SHP77 treated with DMSO at 0.1 percent for 48 hours (cell line): ENCODE results near the gene HMGXB3.

ENCODE experiments used
- DNase-seq: peaks from one replicate; lab custom pipeline; 2025; lab: John Stamatoyannopoulos, UW

The HMGXB3 gene

GRCh38 chr5:150053713-150054392 lies 53.3 kb downstream of the HMGXB3 start:
- DNase-seq: no peak

GRCh38 chr5:150054569-150054968 lies 54.0 kb downstream of the HMGXB3 start:
- no peak for DNase-seq

DNA sequence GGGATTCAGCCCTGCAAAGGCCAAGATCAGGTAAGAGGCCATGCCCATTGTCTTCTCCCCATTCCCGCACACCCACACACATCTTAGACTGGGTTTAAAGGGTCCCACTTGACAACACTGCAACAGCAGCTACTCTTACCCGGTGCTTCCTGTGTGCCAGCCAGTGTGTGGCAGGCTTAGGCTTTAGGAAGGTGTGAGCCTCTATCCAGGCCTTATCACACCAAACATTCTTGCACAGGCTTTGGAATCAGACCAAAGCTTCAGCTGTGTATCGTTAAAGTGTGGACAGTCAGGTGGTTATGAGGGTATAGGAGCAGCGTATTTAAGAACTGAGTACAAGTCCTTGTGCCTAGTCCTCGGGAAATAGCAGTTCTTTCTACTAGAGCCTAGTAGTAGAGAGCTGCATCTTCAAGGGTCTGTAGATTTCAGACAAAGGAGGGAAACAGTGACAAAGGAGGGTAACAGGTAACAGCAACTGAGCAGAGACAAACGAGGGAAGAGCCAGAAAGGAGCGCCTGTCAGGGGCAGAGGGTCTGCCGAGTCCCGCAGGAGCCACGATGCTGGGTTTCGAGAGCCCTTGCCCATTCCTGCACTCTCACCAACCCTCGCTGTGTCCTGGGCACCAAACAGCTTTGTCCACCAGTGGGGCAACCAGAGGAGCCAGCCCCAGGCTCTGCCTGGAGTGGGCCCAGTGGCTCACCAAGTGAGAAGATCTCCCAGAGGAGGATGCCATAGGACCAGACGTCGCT lies 55.0 kb downstream of the HMGXB3 start:
- no peak for DNase-seq

DNA sequence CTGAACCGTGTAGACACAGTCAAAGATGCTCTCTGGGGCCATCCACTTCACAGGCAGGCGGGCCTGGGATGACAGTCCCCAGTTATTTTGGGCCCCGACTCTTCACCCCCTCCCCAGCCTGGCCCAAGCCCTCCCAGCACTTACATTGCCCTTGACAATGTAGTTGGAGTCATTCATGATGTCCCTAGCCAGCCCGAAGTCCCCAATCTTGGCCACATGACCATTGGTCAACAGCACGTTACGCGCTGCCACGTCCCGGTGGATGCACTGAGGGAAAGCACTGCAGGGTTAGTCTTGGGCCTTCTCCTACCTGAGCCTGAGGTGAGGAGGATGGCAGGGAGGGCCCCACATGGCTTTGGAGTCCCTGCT lies 55.5 kb downstream of the HMGXB3 start:
- DNase-seq: no peak

DNA sequence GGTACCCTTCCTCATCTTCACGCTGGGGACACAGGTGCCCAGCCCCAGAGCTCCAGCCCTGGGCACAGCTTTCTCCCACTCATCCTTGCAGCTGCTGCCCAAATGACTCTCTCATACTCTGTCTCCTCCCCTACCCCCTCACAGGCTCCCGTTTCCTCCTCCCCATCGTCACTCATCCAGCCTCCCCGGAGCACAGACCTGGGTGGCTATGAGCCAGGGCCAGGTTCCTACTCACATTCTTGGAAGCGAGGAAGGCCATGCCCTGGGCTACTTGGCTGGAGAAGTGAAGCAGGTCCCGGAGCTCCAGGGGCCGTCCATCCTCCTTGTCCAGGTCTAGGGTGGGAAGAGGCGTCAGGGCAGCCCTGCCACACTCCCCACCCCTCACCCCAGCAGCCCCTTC lies 56.5 kb downstream of the HMGXB3 start:
- no peak for DNase-seq

DNA sequence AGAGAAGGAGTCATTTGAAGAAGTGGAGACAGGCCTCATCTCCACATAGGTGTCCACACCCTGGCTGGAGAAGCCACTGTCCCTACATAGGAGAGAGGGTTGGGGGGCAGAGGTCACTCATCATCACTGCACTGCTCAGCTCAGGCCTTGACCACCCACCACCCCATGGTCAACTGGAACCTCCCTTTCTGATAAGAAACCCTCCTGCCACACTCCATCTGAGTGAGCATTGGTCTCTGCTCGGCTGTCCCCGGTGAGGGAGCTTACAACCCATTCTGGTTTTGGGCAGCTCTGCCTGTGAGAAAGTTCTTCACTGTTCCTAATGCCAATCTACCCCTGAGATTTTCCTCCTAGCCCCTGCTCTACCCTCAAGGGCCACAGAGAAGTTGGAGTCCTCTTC lies 57.0 kb downstream of the HMGXB3 start:
- DNase-seq: no peak

- no peak for DNase-seq
Measured at GRCh38 chr5:150057996-150058395, 57.5 kb downstream of the HMGXB3 start.

GRCh38 chr5:150058480-150059126 lies 58.1 kb downstream of the HMGXB3 start:
- no peak for DNase-seq

DNA sequence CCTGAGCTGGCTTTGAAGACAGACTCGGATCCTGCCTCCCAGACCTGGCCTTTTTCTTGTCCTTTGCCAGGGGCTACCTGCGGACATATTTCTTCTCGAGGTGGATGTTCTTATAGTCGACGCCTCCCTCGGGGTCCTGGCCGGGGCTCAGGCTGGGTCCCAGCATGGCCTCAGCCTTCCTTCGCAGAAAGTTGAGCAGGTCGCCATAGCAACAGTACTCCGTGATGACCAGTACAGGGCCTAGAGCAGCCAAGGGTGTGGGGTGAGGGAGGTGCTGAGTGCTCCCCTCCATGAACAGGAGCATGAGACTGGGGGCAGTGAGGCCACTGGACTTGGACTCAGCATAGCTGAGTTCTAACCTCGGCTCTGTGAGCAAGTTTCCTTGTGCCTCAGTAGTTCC lies 59.1 kb downstream of the HMGXB3 start:
- no peak for DNase-seq

- DNase-seq: no peak
Measured at GRCh38 chr5:150060471-150060870, 59.9 kb downstream of the HMGXB3 start.

GRCh38 chr5:150061538-150061995 lies 61.0 kb downstream of the HMGXB3 start:
- DNase-seq: no peak

DNA sequence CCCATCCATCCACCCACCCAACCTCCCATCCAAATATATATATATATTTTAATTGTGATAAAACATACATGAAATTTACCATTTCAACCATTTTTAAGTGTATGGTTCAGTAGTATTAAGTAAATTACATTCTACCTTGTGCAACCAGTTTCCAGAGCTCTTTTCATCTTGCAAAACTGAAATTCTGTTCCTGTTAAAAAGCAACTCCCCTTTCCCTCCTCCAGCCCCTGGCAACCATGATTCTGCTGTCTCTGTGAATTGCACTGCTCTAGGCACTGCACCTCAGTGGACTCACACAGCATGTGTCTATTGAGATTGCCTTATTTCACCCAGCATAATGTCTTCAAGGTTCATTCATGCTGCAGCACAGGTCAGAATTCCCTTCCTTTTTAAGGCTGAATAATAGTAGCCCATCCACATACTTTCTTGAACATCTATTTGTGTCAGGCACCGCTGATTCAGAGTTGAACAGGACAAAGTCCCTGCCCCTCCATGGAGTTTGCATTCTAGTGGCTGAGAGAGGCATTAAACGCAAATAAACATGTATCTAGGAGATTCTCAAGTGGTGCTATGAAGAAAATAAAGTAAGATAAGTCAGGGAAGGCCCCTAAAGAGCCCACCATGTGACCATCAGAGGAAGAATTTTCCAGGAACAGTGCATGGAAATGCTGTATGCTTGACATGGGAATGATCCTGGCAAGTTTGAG lies 61.8 kb downstream of the HMGXB3 start:
- DNase-seq: no peak

DNA sequence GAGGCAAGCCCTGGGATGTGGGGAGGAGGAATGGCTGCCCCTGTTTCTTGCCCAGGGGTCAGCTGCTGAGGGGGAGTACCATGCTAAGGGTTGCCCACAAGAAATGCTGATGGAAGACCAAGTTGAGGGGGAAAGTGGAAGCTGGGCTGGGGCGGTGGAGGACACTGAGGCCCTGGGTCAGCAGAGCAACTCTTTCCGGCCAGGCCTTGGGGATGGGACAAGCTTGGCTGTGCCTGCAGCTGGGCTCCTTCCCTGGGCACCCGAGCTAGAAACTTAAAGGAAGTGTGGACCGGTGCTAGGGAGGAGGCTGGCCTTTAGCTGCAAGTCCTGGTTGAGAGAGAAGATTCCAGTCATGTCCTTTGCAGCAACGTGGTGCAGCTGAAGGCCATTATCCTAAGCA lies 63.1 kb downstream of the HMGXB3 start:
- no peak for DNase-seq

DNA sequence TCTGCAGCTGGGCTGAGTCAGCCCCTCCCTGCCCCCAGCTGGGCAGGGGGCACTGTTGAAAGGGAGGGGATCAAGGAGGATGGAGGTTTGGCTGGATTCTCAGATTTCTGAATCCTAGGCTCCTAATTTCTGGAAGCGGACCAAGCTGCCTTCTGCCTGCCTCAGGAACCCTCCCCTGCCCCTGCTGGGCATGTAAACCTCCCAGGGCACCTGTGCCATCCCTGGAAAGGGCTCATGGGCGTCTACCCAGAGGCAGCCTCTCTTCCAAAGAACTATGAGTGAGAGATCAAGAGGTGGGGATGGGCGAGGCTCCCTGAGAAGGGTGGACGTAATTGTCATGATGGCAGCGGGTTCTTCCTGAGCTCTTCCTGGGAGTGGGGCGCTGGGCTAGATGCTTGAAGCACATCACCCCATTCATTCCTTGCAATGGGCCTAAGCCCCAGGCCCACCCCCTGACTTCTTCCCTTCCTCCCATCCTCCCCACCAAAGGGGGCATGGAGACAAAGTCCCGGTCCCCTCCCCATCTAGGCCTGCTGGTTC lies 64.2 kb downstream of the HMGXB3 start:
- no peak for DNase-seq

DNA sequence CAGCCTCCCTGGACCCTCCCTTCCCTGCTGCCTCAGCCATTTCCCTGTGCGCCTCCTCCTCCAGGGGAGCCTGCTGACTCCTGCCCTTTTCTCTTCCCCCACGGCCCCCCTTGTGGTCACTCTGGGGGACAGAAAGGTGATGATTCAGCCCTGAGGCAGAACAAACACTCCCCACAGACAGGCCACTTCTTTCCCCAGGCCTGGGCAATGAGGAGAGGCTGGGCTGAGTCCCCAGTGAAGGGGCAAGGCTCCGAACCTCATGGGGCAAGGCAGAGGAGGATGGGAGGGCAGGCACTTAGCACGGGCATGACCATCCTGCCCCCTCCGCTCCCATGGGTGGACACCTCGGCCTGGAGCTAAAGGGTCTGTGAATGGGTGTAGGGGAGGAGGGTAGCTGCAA lies 64.8 kb downstream of the HMGXB3 start:
- no peak for DNase-seq

- no peak for DNase-seq
Measured at GRCh38 chr5:150065886-150066285, 65.3 kb downstream of the HMGXB3 start.

GRCh38 chr5:150066436-150066835 lies 65.9 kb downstream of the HMGXB3 start:
- no peak for DNase-seq

GRCh38 chr5:150066901-150067396 lies 66.4 kb downstream of the HMGXB3 start:
- no peak for DNase-seq

- DNase-seq: no peak
Measured at GRCh38 chr5:150067405-150067960, 66.9 kb downstream of the HMGXB3 start.

GRCh38 chr5:150068071-150068470 lies 67.5 kb downstream of the HMGXB3 start:
- DNase-seq: no peak

DNA sequence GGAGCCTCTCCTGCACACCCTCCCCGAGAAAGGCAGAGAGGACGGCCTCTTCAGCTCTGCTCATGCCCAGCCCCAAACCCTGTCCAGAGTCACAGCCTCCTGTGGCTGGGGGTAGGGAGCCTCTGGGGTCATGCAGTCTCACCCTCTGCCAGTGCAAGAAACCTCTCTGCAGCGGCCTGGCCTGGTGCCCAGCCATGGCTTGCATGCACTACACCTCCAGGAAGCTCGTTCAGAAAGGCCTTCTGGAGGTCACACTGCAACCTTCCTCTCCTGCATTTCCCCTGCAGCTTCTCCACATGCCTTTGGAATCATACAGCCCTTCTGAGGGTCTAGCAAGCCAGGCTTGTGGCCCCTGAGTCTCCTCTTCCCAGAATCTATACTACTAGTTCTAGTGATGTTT lies 67.9 kb downstream of the HMGXB3 start:
- DNase-seq: no peak
